GM12865 (cell line): Measurements from ENCODE around the gene POLD1.

Experiments used
- DNase-seq: peaks from one replicate; pipeline ENCODE4 v3.0.0; 2010; ENCODE audit warnings: low read depth
- H3K4me3 ChIP-seq: 2 replicates; pipeline ENCODE4 v1.5.1; 2011; ENCODE audit warnings: mild to moderate bottlenecking, low read depth, low read length, control low read depth
- TF ChIP-seq, protein P1 (sequence below): IDR thresholded peaks from 2 replicates; pipeline ENCODE4 v1.5.1; 2011; ENCODE audit warnings: low read length, control low read depth, low read depth, inconsistent platforms; ENCODE audit not compliant: insufficient read depth; ENCODE audit errors: missing control alignments

The POLD1 gene

DNA sequence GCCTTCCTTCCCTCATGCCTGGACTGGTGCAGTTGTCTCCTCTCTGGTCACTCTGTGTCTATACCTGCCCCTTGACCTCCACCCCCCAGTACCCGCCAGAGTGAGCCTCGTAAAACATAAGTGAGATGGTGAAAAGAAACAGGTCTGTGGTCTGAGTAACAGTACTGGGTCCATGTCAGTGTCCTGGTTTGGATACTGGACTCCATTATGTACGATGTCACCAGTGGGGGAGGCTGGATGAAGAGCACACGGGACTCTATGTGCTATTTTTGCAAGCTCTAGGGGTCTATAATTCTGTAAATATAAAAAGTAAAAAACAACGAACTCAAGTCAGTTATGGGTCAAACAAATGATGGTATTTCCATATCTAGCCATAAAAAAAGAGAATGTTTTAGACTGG lies 62.9 kb downstream of the POLD1 start:
- H3K4me3 ChIP-seq = no peak overlapping the region
- TF ChIP-seq, protein P1, sequence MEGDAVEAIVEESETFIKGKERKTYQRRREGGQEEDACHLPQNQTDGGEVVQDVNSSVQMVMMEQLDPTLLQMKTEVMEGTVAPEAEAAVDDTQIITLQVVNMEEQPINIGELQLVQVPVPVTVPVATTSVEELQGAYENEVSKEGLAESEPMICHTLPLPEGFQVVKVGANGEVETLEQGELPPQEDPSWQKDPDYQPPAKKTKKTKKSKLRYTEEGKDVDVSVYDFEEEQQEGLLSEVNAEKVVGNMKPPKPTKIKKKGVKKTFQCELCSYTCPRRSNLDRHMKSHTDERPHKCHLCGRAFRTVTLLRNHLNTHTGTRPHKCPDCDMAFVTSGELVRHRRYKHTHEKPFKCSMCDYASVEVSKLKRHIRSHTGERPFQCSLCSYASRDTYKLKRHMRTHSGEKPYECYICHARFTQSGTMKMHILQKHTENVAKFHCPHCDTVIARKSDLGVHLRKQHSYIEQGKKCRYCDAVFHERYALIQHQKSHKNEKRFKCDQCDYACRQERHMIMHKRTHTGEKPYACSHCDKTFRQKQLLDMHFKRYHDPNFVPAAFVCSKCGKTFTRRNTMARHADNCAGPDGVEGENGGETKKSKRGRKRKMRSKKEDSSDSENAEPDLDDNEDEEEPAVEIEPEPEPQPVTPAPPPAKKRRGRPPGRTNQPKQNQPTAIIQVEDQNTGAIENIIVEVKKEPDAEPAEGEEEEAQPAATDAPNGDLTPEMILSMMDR = no peak
- DNase-seq = no peak

DNA sequence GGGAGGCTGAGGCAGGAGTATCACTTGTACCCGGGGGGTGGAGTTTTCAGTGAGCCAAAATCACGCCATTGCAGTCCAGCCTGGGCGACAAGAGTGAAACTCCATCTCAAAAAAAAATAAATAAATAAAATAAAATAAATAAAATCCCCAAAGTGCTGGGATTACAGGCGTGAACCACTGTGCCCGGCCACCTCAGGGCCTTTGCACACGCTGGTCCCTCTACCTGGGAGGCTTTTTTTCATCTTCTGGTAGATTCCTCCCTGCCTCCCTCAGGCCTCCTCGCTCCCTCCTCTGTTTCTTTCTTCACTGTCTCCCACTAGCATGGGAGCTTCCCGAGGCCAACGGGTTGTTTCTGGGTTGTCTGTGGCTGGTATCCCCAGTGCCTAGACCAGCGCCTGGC lies 63.6 kb downstream of the POLD1 start:
- no peak overlapping the region for H3K4me3 ChIP-seq
- TF ChIP-seq, protein P1 = no peak
- DNase-seq = no peak

DNA sequence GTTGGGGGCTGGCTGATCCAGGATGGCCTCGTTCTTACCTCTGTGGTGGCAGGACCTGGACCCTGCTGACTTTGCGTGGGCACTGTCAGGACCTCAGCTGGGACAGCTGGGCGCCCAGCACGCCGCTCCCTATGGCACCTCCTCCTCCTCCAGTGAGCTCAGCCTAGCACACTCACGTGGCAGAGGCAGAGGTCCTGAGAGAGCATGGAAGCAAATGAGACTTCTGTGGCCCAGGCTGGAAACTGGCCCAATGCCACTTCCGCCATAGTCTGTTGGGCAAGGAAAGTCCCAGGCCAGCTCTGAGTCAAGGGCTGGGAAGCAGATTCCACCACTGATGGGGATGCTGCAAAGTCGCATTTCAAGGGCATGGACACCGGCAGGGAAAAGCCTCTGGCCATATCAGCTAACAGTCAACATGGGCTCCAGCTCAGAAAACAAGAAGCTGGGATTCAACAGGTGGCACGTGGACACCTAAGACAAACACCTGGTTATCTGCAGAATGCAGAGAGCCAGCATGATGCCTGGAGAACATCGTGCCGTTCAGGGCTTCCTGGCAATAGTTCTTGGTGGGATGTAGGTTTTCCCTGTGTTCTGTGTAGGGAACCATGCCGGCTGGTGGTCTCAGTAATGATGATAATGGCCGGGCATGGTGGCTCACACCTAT lies 65.2 kb downstream of the POLD1 start:
- TF ChIP-seq, protein P1 = no peak
- DNase-seq = no peak
- no peak overlapping the region for H3K4me3 ChIP-seq

DNA sequence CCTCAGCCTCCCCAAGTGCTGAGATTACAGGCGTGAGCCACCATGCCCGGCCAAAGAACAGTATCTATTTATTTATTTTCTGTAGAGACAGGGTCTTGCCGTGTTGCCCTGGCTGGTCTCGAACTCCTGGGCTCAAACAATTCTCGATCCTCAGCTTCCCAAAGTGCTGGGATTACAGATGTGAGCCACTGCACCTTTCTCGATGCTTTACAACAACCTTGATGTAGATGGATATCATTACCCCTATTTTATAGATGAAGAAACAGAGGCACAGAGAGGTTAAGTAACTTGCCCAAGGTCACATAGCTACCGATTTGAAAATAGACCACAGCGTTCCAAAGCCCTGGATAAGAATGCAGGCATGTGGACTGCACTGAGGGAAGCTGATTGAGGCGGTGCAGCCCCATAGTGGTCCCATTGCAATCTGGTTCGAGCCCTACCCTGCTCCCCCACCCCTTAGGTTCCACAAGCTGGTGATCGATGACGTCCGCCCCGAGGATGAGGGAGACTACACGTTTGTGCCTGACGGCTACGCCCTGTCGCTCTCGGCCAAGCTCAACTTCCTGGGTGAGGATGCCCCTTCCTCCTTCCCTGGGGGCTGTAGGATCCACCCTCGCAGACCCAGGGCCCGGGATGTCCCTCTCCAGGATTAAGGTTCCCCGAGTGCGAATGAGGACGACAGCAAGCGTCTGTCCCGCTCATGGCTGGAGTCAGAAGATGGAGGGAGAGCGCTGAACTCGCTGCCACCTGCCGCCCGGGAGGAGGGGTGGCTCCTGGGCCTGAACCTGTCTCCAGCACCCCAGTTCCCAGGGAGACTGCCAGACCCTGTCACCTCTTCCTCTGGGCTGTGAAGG lies 66.4 kb downstream of the POLD1 start:
- no peak overlapping the region for H3K4me3 ChIP-seq
- TF ChIP-seq, protein P1 = no peak
- DNase-seq = no peak

DNA sequence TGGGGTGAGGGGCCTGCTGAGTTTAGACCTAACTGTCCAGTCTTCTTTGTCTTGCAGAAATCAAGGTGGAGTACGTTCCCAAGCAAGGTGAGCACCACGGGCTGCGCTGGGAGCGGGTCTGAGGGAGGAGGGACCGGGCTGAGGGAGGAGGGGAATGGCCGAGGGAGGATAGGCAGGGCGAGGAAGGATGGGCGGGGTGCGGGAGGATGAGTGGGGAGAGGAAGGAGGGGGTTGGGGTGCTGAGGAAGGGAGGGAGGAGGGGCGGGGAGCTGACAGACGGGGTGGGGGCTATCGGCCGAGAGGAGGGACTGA lies 67.0 kb downstream of the POLD1 start:
- no peak overlapping the region for H3K4me3 ChIP-seq
- TF ChIP-seq, protein P1 = no peak
- no peak for DNase-seq

DNA sequence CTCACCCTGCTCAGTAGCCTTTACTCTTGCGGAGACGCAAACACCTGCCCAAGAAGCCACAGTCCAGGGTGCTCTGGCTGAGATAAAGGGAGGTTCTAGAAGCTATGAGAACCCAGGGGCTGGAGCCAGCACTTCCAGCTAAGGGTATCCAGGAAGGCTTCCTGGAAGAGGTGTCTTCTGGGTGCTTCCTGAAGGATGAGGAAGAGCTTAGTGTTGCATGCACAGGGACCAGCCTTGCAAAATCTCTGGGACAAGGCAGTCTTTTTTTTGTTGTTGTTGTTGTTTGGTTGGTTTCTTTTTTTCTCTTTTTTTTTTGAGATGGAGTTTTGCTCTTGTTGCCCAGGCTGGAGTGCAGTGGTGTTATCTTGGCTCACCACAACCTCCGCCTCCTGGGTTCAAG lies 69.1 kb downstream of the POLD1 start:
- no peak for DNase-seq
- TF ChIP-seq, protein P1 = no peak
- H3K4me3 ChIP-seq = no peak overlapping the region

DNA sequence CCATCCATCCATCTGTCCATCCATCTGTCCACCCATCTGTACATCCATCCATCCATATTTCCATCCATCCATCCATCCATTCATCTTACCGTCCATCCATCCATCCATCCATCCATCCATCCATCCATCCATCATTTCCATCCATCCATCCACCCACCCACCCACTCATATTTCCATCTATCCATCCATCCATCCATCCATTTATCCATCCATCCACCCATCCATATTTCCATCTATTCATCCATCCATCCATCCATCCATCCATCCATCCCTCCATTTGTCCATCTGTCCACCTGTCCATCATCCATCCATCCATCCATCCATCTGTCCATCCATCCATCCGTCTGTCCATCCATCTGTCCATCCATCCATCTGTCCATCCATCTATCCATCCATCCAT lies 71.8 kb downstream of the POLD1 start:
- TF ChIP-seq, protein P1 = no peak
- no peak overlapping the region for H3K4me3 ChIP-seq
- no peak for DNase-seq
